GM19240 (cell line): Measurements from ENCODE around the gene RABGAP1.

ENCODE experiments used
- DNase-seq: peaks from one replicate; pipeline ENCODE4 v3.0.0; 2011; ENCODE audit warnings: low spot score; ENCODE audit not compliant: insufficient read length

Gene RABGAP1

GRCh38 chr9:123046406-123047195 lies 105.8 kb downstream of the RABGAP1 start:
- DNase-seq = no peak

- DNase-seq = no peak
These were observed 107.9 kb downstream of the RABGAP1 start for GRCh38 chr9:123048748-123049147.

- DNase-seq = no peak
These were observed 108.9 kb downstream of the RABGAP1 start for GRCh38 chr9:123049589-123050222.

- DNase-seq = no peak
These were observed 112.2 kb downstream of the RABGAP1 start for GRCh38 chr9:123053046-123053445.

- no peak for DNase-seq
These were observed 112.9 kb downstream of the RABGAP1 start for GRCh38 chr9:123053711-123054110.

GRCh38 chr9:123058834-123059233 lies 118.0 kb downstream of the RABGAP1 start:
- DNase-seq = no peak

- DNase-seq = no peak
These were observed 118.8 kb downstream of the RABGAP1 start for GRCh38 chr9:123059472-123060220.

- no peak for DNase-seq
These were observed 120.4 kb downstream of the RABGAP1 start for GRCh38 chr9:123061216-123061615.

GRCh38 chr9:123062351-123063176 lies 121.7 kb downstream of the RABGAP1 start:
- no peak for DNase-seq

- DNase-seq = no peak
These were observed 122.4 kb downstream of the RABGAP1 start for GRCh38 chr9:123063177-123063598.

- DNase-seq = no peak
These were observed 123.1 kb downstream of the RABGAP1 start for GRCh38 chr9:123063896-123064295.

- no peak for DNase-seq
These were observed 123.9 kb downstream of the RABGAP1 start for GRCh38 chr9:123064716-123065115.

- no peak for DNase-seq
These were observed 124.4 kb downstream of the RABGAP1 start for GRCh38 chr9:123065196-123065595.

GRCh38 chr9:123067136-123067535 lies 126.3 kb downstream of the RABGAP1 start:
- DNase-seq = no peak

- DNase-seq = no peak
These were observed 128.2 kb downstream of the RABGAP1 start for GRCh38 chr9:123069010-123069481.

- DNase-seq = no peak
These were observed 129.4 kb downstream of the RABGAP1 start for GRCh38 chr9:123070198-123070597.

- DNase-seq = no peak
These were observed 131.7 kb downstream of the RABGAP1 start for GRCh38 chr9:123072407-123072995.

- DNase-seq = no peak
These were observed 132.6 kb downstream of the RABGAP1 start for GRCh38 chr9:123073441-123073840.

GRCh38 chr9:123073991-123074422 lies 133.2 kb downstream of the RABGAP1 start:
- no peak for DNase-seq

- DNase-seq = no peak
These were observed 133.8 kb downstream of the RABGAP1 start for GRCh38 chr9:123074628-123075027.

GRCh38 chr9:123080444-123080843 lies 139.6 kb downstream of the RABGAP1 start:
- no peak for DNase-seq
